NOMO-1 treated with dmso at 0.1 percent for 144 hours (cell line): ENCODE results near the gene SON.
A peak's percentile ranks its signal among the peaks of the same experiment; 100 is the strongest.
"Not testable (repeated sequence)": the region's sequence is repeated elsewhere in the genome, so short reads cannot be mapped to it uniquely, and the experiment has no call there.

ENCODE experiments used
- DNase-seq: peaks from one replicate; lab custom pipeline; 2025; ENCODE audit not compliant: unreplicated experiment; lab: John Stamatoyannopoulos, UW

Gene SON, protein sequence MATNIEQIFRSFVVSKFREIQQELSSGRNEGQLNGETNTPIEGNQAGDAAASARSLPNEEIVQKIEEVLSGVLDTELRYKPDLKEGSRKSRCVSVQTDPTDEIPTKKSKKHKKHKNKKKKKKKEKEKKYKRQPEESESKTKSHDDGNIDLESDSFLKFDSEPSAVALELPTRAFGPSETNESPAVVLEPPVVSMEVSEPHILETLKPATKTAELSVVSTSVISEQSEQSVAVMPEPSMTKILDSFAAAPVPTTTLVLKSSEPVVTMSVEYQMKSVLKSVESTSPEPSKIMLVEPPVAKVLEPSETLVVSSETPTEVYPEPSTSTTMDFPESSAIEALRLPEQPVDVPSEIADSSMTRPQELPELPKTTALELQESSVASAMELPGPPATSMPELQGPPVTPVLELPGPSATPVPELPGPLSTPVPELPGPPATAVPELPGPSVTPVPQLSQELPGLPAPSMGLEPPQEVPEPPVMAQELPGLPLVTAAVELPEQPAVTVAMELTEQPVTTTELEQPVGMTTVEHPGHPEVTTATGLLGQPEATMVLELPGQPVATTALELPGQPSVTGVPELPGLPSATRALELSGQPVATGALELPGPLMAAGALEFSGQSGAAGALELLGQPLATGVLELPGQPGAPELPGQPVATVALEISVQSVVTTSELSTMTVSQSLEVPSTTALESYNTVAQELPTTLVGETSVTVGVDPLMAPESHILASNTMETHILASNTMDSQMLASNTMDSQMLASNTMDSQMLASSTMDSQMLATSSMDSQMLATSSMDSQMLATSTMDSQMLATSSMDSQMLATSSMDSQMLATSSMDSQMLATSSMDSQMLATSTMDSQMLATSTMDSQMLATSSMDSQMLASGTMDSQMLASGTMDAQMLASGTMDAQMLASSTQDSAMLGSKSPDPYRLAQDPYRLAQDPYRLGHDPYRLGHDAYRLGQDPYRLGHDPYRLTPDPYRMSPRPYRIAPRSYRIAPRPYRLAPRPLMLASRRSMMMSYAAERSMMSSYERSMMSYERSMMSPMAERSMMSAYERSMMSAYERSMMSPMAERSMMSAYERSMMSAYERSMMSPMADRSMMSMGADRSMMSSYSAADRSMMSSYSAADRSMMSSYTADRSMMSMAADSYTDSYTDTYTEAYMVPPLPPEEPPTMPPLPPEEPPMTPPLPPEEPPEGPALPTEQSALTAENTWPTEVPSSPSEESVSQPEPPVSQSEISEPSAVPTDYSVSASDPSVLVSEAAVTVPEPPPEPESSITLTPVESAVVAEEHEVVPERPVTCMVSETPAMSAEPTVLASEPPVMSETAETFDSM (N-terminal part only)

GRCh38 chr21:33542640-33543504 is at the start of gene SON:
Gene SON, plus strand, starts transcription at chr21:33543038. Its CDS starts 55 bp downstream, at chr21:33543093.
- peak; percentile 98 for DNase-seq

- DNase-seq: no peak
Observed at GRCh38 chr21:33493756-33494155, 49.1 kb upstream of the SON start.

GRCh38 chr21:33495743-33496142 is 47.1 kb upstream of the SON start:
- DNase-seq: no peak

DNA sequence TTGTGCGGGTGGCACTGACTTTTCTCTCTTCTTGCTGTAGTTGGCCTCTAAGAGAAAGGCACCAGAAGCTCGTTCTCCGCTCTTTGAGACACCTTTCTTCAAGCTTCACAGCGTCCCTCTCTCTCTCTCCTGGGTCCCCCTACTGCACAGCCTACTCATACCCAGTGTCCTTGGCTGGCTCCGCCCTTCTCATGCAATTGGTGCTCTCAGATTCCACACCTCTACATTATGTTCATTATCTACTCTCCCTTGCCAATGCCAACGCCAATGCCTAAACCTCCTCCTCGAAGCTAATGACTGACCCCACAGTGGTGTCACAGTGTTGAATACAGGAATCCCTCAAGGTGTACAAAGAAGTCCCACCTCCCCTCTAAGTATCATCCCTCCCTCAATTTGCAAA is 46.5 kb upstream of the SON start:
- no peak for DNase-seq

DNA sequence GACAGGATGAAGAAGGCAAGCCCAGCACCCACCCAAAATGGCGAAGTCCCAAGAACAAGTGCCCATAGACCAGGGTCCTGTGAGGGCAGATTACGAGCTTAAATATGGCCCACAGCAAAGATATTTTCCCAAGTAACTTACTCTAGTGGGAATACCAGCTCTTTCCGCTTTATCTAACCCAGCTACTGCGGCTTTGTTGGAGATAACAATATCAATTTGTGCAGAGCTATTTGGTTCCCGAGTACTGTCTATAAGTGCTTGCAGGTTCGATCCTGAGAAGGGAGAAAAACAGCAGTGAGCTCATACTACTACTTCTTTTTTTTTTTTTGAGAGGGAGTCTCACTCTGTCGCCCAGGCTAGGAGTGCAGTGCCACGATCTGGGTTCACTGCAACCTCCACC is 37.0 kb upstream of the SON start:
- DNase-seq: no peak

DNA sequence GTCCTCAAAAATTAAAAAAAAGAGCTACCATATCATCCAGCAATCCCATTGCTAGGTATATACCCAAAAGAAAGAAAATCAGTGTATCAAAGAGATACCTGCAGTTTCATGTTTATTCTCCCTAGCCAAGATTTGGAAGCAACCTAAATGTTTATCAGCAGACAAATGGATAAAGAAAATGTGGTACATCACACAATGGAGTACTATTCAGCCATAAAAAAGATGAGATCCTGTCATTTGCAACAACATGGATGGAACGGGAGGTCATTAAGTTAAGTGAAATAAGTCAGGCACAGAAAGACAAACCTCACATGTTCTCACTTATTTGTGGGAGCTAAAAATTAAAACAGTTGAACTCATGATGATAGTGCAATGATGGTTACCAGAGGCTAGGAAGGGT is 35.8 kb upstream of the SON start:
- not testable (repeated sequence) for DNase-seq

DNA sequence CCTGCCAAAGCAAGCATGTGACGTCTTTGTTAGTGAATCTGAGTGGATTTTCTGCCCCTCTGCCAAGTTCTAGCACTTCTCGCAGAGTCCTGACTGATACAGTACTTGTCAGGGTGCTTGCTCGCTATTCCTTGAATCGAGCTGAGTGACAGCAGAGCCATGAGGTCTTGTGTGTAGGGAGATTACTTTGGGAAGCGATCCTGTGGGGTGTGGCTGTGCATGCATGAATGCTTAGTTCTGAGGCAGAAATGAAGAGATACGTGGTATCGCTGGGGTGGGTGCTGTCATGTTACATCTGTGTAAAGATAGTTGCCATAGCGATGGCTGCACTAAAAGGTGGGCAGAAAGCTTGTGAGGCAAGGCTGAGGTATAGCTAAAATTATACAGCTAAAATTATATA is 32.0 kb upstream of the SON start:
- no peak for DNase-seq

- DNase-seq: no peak
Observed at GRCh38 chr21:33511639-33512038, 31.2 kb upstream of the SON start.

- no peak for DNase-seq
Observed at GRCh38 chr21:33512481-33512880, 30.4 kb upstream of the SON start.

DNA sequence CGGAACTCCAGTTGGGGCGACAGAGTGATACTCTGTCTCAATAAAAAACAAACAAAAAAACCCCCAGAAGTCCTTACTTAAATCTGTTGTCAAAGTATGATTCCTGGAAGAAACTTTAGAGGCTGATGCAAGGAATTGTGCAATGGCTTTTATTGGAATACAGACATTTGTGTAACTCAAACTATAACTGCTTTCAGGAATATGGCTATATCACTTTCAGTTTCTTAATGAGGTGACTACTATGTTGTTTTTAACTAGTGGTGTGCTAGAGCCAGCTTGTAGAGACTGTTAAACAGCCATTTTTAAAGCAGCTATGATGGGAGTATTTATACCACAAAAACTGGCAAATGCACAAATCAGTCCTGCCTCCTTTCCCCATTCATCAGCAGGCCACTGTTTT is 28.6 kb upstream of the SON start:
- no peak for DNase-seq

DNA sequence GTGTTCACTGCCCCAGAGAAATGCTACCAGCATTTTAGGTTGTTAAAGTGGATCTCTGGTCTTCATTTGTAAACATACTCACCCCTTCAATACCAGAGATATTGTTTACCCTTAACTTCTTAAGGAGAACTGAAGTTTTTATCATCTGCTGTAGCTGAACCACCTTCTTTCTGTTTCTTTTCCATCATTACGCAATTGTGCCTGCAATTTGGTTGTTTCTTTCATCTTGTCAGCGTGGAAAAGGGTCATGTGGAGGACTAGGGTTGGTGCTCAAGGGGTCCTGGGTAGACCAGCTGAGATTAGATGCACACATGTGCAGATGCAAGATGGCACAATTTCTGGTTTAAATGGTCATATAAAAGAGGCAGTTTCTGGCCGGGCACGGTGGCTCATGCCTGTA is 23.9 kb upstream of the SON start:
- DNase-seq: no peak

- DNase-seq: no peak
Observed at GRCh38 chr21:33522297-33522952, 20.4 kb upstream of the SON start.

- DNase-seq: no peak
Observed at GRCh38 chr21:33522953-33523349, 19.9 kb upstream of the SON start.

DNA sequence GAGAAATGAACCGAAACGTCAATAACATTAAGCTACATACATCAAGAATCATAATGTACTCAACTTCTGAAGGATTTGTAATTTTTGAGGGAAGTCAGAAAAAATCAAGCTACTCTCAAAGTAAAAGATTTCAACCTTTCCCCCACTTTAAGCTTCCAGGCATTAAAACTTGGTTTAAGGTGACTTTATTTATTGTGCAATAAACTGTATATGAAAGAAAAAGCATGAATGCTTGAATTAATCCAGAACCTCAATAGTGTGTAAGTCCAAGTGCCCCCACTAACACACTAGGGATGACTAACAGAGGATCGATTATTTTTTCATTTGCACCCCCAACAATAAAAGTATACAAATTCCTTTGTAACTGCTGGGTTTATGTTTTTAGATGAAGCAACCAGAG is 11.8 kb upstream of the SON start:
- no peak for DNase-seq

DNA sequence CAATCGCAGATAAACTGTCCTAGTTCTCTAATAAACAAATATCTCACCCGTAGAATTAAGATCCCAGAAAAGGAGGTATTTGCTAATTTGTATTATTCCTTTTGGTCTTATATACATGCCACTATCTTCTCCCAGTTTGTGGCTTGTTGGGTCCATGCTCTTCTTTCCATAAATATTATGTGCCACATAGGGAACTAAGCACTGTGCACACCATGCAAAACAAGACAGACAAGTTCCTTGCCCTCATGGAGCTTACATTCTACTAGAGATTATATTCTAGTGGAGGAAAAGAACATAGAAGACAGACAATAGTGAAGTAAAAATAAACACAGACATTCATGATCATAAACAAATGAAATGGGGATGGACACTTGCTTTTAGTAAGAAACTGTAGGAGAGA is 5.6 kb upstream of the SON start:
- DNase-seq: no peak

DNA sequence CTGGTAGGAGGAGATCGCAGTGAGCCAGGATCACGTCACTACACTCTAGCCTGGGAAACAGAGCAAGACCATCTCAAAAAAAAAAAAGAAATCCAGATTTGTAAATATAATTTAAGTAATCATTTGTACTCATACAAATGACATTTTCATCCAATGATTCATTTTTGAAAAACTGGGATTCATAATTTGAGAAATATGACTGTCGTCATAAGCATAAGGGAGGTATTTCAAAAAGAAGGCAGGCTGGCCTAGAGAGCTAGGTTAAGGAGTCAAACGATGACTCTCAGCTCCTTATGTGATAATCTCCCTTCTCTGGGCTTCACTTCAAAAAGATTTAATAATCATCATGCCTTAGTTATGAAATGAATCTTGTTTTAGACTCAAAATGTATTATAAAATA is 3.2 kb upstream of the SON start:
- no peak for DNase-seq

DNA sequence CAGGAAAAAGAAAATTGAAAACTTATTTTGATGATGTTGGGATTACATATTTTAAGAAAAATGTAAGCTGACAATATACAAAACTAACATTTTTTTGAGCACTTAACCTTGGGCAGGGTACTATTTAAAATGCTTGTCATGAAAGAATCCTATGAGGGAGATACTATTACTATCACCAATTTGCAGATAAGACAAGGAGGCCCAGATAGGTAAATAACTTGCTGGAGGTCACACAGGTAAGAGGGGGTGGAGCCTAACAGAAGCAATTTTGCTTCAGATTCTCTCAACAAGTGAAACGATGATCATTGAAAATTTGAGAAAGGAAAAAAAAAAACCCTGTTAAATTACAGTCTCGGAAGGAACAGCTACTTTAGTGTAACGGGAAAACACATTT is 2.1 kb upstream of the SON start:
- no peak for DNase-seq

GRCh38 chr21:33541105-33541711 is 1.6 kb upstream of the SON start:
- DNase-seq: no peak
